Mesodermal cell (in vitro differentiated cells): ENCODE results near the gene PHLDB2.

ENCODE experiments used
- H3K27ac ChIP-seq: 2 replicates; pipeline ENCODE4 v1.7.0; 2013; ENCODE audit warnings: mild to moderate bottlenecking, low read depth, low read length, moderate library complexity; ENCODE audit not compliant: severe bottlenecking
- H3K36me3 ChIP-seq: 2 replicates; pipeline ENCODE4 v1.7.1; 2013; ENCODE audit warnings: mild to moderate bottlenecking, low read length, moderate library complexity; ENCODE audit not compliant: control insufficient read depth, insufficient read depth
- H3K4me1 ChIP-seq: one replicate; pipeline ENCODE4 v1.7.1; 2013; ENCODE audit warnings: mild to moderate bottlenecking, low read length; ENCODE audit not compliant: insufficient read depth, control insufficient read depth, poor library complexity, severe bottlenecking
- H3K4me3 ChIP-seq: 2 replicates; pipeline ENCODE4 v1.7.0; 2013; ENCODE audit warnings: low read length, control low read depth, mild to moderate bottlenecking; ENCODE audit not compliant: insufficient read depth, poor library complexity, severe bottlenecking; ENCODE audit errors: extremely low read depth
- H3K9me3 ChIP-seq: 2 replicates; pipeline ENCODE4 v1.7.1; 2013; ENCODE audit warnings: mild to moderate bottlenecking, low read length, moderate library complexity; ENCODE audit not compliant: control insufficient read depth
- WGBS, 2 experiments: methylation state at CpG; one replicate each; pipeline ENCODE4 v1.1.5; 2013; ENCODE audit warnings: missing lambda C conversion rate in 2 of 2; ENCODE audit not compliant: insufficient coverage in 2 of 2; 5-methylcytosine and 5-hydroxymethylcytosine counted together

The PHLDB2 gene

DNA sequence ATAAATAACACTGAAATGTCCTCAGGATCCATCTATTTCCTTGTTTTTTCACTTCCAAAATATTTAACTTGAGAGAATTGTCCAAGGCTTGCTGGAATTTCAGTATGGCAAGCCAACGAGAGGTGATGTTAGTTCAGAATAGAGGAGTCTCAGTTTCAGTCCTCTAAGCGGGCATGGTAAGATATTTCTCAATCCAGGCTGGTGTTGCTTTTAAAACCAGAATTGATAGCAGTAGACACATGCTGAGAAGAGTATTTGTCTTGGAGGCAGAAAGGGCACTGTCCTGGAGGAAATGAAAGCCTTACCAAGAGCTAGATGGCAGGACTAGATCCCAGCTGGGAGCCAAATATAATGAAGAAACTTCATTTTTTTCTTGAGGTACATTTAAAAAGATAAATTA is 23.1 kb downstream of the PHLDB2 start:
- Histone ChIP-seq H3K9me3 (peaks cover 3% of the 10 kb centered on the region), H3K4me1 (no peaks in the 10 kb centered on the region), H3K36me3 (peaks cover 71% of the 10 kb centered on the region), H3K27ac (no peak overlapping the region), H3K4me3 (no peak overlapping the region)
- WGBS, 2 experiments = 87 to 92% methylated on average over 1 to 2 of the region's 2 CpGs

DNA sequence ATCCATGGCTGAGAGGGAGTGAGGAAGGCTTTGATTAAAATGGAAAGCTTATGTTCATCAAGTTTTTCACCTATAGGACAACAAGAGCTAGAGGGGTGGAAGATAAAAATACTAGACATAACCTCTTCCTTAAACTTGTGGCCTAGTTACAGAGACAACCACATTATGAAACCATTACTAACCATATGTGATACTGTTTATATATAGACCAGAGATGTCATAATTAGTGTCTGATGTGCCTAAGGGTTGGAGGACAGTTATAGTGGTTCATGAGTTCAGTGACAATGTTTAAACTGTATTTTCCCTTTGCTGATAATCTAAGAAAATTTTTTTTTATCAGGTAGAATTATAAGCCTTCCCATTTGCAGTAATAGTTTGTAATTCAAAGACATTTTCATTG is 23.7 kb downstream of the PHLDB2 start:
- Histone ChIP-seq H3K36me3 (peaks cover 71% of the 10 kb centered on the region), H3K9me3 (peaks cover 3% of the 10 kb centered on the region), H3K4me3 (no peak overlapping the region), H3K4me1 (no peaks in the 10 kb centered on the region), H3K27ac (no peak overlapping the region)

DNA sequence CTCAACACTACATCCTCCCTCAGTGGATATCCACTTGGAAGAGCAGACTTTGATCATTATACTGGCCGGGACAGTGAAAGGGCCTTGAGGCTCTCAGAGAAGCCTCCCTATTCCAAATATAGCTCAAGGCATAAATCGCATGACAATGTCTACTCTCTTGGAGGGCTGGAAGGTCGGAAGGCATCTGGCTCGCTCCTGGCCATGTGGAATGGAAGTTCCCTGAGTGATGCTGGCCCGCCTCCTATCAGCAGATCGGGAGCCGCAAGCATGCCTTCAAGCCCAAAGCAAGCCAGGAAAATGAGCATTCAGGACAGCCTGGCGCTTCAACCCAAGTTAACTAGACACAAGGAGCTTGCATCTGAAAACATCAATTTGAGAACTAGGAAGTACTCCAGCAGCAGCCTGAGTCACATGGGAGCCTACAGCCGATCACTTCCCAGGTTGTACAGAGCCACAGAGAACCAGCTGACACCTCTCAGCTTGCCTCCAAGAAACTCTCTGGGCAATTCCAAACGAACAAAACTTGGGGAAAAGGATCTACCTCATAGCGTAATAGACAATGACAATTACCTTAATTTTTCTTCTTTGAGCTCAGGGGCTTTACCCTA is 25.4 kb downstream of the PHLDB2 start:
- 92 to 94% methylated on average over 8 to 10 of the region's 11 CpGs for WGBS, 2 experiments
- Histone ChIP-seq H3K9me3 (peaks cover 3% of the 10 kb centered on the region), H3K36me3 (peaks cover 72% of the 10 kb centered on the region), H3K27ac (no peak overlapping the region), H3K4me3 (no peak overlapping the region), H3K4me1 (no peaks in the 10 kb centered on the region)

DNA sequence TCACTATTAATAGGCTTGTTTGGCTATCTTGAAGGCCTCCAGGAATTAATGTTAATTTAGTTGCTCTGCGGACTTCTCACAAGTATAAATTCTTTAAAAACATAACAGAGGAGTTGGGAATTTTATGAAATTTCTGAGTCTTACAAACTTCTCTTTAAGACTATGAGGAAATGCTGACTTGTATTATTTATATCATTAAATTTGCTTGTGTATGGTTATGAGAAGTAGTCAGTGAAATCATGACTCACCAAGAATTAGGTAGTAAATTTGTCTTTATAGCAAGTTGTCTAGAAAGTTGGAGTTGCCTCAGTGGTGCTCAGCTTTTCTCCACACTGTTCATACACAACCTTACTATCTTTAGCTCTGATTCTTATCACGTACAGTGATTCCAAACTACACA is 26.5 kb downstream of the PHLDB2 start:
- no CpG with 5 or more reads among the region's 2 CpGs for WGBS, 2 experiments
- H3K4me3 ChIP-seq = no peak overlapping the region
- no peaks in the 10 kb centered on the region for H3K4me1 ChIP-seq
- no peak overlapping the region for H3K27ac ChIP-seq
- H3K9me3 ChIP-seq = peaks cover 3% of the 10 kb centered on the region
- H3K36me3 ChIP-seq = peaks cover 72% of the 10 kb centered on the region

DNA sequence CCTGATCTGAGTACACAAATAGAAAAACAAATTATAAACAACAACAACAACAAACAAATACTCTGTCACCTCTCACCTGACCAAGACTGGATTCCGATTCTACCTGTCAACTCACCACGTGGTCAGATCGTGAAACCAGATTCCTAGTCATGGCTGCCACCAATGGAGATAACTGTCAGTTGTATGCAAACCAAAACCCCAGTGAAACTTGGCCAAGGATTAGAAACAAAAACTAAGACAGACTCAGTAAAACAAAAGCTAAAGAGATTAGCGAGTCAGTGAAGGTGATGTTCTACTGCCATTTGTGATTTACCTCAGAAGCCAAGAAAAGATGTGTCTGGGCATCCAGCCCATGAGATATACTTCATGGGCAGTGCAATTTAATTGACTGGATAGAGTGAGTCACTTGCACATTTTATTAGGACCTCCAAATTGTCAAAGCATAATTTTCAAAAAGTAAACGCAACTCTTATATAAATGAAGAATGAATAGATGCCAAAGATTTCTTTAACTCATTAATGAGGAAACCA is 31.1 kb downstream of the PHLDB2 start:
- peaks cover 57% of the 10 kb centered on the region for H3K36me3 ChIP-seq
- 94 to 100% methylated on average over 4 of the region's 5 CpGs for WGBS, 2 experiments
- H3K9me3 ChIP-seq = no peaks in the 10 kb centered on the region
- no peaks in the 10 kb centered on the region for H3K4me1 ChIP-seq
- H3K4me3 ChIP-seq = no peak overlapping the region
- H3K27ac ChIP-seq = no peak overlapping the region

DNA sequence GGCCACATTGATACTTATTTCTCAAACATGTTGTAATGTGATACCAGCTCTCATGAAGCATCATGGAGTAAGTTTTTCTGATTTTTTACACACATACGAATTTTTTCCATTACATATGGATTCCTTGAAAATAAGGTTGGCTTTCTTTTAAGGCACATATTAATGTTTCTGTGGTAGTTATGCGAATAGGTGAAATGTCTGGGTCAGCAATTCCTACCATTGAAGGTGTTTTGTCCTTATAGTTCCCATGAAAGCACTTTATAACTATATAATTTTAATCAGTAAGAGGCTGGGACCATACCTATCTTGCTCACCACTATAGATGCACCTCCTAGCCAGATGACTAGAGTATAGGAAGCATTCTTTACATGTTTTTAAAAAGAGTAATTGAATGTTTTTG is 33.0 kb downstream of the PHLDB2 start:
- WGBS, 2 experiments = no CpG with 5 or more reads among the region's 2 CpGs
- no peaks in the 10 kb centered on the region for H3K9me3 ChIP-seq
- no peak overlapping the region for H3K4me3 ChIP-seq
- no peaks in the 10 kb centered on the region for H3K4me1 ChIP-seq
- H3K27ac ChIP-seq = no peak overlapping the region
- H3K36me3 ChIP-seq = peaks cover 52% of the 10 kb centered on the region

DNA sequence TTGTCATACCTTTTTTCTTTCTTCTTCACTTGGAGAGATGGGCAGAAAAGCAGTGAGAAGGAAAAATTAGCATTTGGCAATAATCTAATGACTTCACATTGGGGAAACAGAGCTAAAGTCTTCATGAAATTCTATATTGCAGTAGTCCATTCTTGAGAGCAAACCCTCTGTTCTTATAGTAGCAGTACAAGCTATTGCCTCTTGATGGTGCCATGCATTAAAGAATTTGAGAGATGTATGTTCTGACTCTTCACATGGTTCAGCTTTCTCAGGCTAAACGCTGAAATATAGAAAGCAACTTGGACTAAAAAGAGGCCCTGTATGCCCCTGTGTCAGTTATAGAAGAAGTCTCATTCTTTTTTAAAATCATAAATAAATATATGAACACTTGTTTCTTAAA is 36.0 kb downstream of the PHLDB2 start:
- WGBS, 2 experiments = 80% methylated on average over 1 of the region's 1 CpG; no CpG with 5 or more reads in 1 of the 2 experiments
- Histone ChIP-seq H3K4me3 (no peak overlapping the region), H3K36me3 (peaks cover 70% of the 10 kb centered on the region), H3K4me1 (no peaks in the 10 kb centered on the region), H3K27ac (no peak overlapping the region), H3K9me3 (peaks cover 17% of the 10 kb centered on the region)

DNA sequence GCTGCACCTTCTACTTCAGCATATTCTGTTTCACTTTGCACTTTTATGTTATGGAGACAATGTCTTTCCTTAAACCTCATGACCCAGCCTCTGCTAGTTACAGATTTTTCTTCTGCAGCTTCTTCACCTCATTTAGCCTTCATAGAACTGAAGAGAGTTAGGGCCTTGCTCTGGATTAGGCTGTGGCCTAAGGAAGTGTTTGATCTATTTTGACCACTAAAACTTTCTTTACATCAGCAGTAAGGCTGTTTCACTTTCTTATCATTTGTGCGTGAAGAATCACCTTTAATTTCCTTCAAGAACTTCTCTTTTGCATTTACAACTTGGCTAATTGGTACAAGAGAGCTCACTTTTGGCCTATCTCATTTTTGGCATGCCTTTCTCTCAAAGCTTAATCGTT is 40.9 kb downstream of the PHLDB2 start:
- H3K27ac ChIP-seq = no peak overlapping the region
- peaks cover 19% of the 10 kb centered on the region for H3K4me1 ChIP-seq
- peaks cover 19% of the 10 kb centered on the region for H3K9me3 ChIP-seq
- peaks cover 64% of the 10 kb centered on the region for H3K36me3 ChIP-seq
- 87 to 95% methylated on average over 2 of the region's 2 CpGs for WGBS, 2 experiments
- no peak overlapping the region for H3K4me3 ChIP-seq

DNA sequence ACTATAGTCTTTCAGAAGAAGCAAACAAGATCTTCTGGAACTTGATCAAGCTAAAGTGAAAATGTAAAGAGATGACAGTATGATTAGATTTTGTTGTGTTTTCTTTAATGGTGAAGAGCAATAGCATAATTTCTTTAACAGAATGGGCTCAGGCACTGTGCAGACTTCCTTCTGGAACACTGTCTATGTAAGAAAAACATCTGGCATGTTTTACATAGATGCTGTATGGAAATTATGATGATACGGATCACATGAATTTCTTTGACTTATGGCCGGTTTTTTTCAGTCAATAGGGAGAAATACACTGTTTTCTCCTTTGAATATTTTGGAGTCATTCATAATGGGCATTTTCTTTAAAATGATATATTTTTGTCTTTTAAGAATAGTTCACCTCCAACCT is 42.6 kb downstream of the PHLDB2 start:
- peaks cover 66% of the 10 kb centered on the region for H3K36me3 ChIP-seq
- peaks cover 19% of the 10 kb centered on the region for H3K4me1 ChIP-seq
- H3K27ac ChIP-seq = no peak overlapping the region
- 100% methylated on average over 1 to 2 of the region's 2 CpGs for WGBS, 2 experiments
- peaks cover 19% of the 10 kb centered on the region for H3K9me3 ChIP-seq
- H3K4me3 ChIP-seq = no peak overlapping the region

DNA sequence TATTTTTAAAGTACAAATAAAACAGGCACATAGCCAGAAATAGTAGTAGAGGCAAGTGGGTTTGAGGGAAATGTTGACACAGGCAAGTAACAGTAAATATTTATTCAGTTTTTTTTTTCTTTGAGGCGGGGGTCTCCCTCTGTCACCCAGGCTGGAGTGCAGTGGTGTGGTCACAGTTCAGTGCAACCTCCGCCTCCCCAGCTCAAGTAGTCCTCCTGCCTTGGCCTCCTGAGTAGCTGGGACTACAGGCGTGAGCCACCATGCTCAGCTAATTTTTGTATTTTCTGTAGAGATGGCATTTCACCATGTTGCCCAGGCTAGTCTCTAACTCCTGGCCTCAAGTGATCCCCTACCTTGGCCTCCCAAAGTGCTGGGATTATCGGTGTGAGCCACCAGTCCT is 43.5 kb downstream of the PHLDB2 start:
- H3K27ac ChIP-seq = no peak overlapping the region
- H3K4me1 ChIP-seq = peaks cover 19% of the 10 kb centered on the region
- H3K4me3 ChIP-seq = no peak overlapping the region
- 83 to 93% methylated on average over 2 of the region's 4 CpGs for WGBS, 2 experiments
- H3K9me3 ChIP-seq = peaks cover 19% of the 10 kb centered on the region
- peaks cover 64% of the 10 kb centered on the region for H3K36me3 ChIP-seq

DNA sequence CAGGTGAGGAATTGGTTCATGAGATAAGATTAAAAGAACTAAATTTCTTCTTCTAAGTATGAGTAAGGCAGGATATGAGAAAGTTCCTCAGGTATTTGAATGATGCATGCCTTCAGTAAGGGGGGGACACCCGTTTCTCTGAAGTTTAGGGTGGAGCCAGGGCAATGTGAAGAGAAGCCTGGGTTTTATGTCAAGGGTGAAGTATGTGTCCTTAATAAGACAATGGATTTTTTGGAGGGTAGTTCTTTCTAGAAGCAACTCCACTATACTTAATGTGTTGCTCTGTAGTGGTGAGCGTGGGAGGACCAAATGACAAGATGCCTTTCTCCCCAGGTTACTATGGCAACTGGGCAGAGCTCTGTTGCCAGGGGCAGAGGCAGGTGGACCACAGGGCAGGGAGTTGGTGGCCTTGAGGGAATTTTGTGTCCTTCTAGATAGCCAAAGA is 44.0 kb downstream of the PHLDB2 start:
- Histone ChIP-seq H3K4me3 (no peak overlapping the region), H3K9me3 (peaks cover 19% of the 10 kb centered on the region), H3K4me1 (peaks cover 19% of the 10 kb centered on the region), H3K36me3 (peaks cover 64% of the 10 kb centered on the region), H3K27ac (peak overlapping the region; percentile 36)
- 38% methylated on average over 1 of the region's 2 CpGs for WGBS, 2 experiments
